SK-N-MC (cell line): ENCODE data around the gene NCOA1.

ENCODE experiments used
- DNase-seq: peaks from one replicate; pipeline ENCODE4 v3.0.0-alpha.2; 2011; ENCODE audit warnings: low read depth, low spot score
- H3K27ac ChIP-seq: fragments of 200-600 bp; sonication (generic); 2 replicates; pipeline ENCODE4 v1.5.1; 2016; ENCODE audit warnings: mixed run types
- H3K36me3 ChIP-seq: fragments of 200-600 bp; sonication (generic); 2 replicates; pipeline ENCODE4 v1.6.1; 2017; ENCODE audit warnings: antibody characterized with exemption, low read length, mixed read lengths; ENCODE audit not compliant: insufficient read depth
- H3K4me3 ChIP-seq: fragments of 200-600 bp; sonication (generic); 2 replicates; pipeline ENCODE4 v1.5.1; 2016
- H3K9ac ChIP-seq: fragments of 200-600 bp; sonication (generic); 2 replicates; pipeline ENCODE4 v1.8.0; 2017; ENCODE audit warnings: mixed run types, mixed read lengths; ENCODE audit not compliant: insufficient read length
- H3K9me3 ChIP-seq: fragments of 200-600 bp; sonication (generic); 2 replicates; pipeline ENCODE4 v1.6.1; 2017; ENCODE audit warnings: low read depth, mild to moderate bottlenecking, antibody characterized with exemption, low read length, moderate library complexity, mixed read lengths
- EZH2 ChIP-seq: fragments of 200-600 bp; sonication (generic); IDR thresholded peaks from one replicate; pipeline ENCODE4 v1.6.1; 2017; ENCODE audit warnings: antibody characterized with exemption
- FOXP2 ChIP-seq: optimal IDR thresholded peaks from 2 replicates; pipeline ENCODE3; 2011; ENCODE audit warnings: mild to moderate bottlenecking, moderate library complexity; ENCODE audit not compliant: insufficient read depth; ENCODE audit errors: extremely low read length, control extremely low read depth
- POLR2AphosphoS5 ChIP-seq: IDR thresholded peaks from 2 replicates; pipeline ENCODE4 v1.6.1; 2012; ENCODE audit warnings: mild to moderate bottlenecking, low read depth, low read length, borderline replicate concordance

The NCOA1 gene

GRCh38 chr2:24509840-24510239 lies 18.8 kb downstream of the NCOA1 start:
- TF ChIP-seq EZH2: no peak
- no peak for TF ChIP-seq FOXP2
- no peak for TF ChIP-seq POLR2AphosphoS5
- H3K9me3 ChIP-seq: no peaks in the 10 kb centered on the region
- no peaks in the 10 kb centered on the region for H3K36me3 ChIP-seq
- no peak overlapping the region for H3K27ac ChIP-seq
- no peak overlapping the region for H3K9ac ChIP-seq
- H3K4me3 ChIP-seq: no peak overlapping the region
- DNase-seq: no peak

GRCh38 chr2:24510771-24511170 lies 19.7 kb downstream of the NCOA1 start:
- Histone ChIP-seq H3K4me3 (no peak overlapping the region), H3K9ac (no peak overlapping the region), H3K36me3 (no peaks in the 10 kb centered on the region), H3K9me3 (no peaks in the 10 kb centered on the region), H3K27ac (no peak overlapping the region)
- TF ChIP-seq EZH2 (no peak), FOXP2 (no peak), POLR2AphosphoS5 (no peak)
- DNase-seq: no peak

- H3K4me3 ChIP-seq: no peak overlapping the region
- H3K9me3 ChIP-seq: no peaks in the 10 kb centered on the region
- DNase-seq: no peak
- no peak overlapping the region for H3K9ac ChIP-seq
- H3K36me3 ChIP-seq: no peaks in the 10 kb centered on the region
- no peak overlapping the region for H3K27ac ChIP-seq
- TF ChIP-seq POLR2AphosphoS5 (no peak), EZH2 (no peak), FOXP2 (no peak)
Measured at GRCh38 chr2:24511198-24511597, 20.1 kb downstream of the NCOA1 start.

GRCh38 chr2:24511894-24512293 lies 20.8 kb downstream of the NCOA1 start:
- no peaks in the 10 kb centered on the region for H3K36me3 ChIP-seq
- TF ChIP-seq FOXP2 (no peak), EZH2 (no peak), POLR2AphosphoS5 (no peak)
- H3K9me3 ChIP-seq: no peaks in the 10 kb centered on the region
- no peak for DNase-seq
- no peak overlapping the region for H3K27ac ChIP-seq
- H3K9ac ChIP-seq: no peak overlapping the region
- H3K4me3 ChIP-seq: no peak overlapping the region

- Histone ChIP-seq H3K4me3 (no peak overlapping the region), H3K9me3 (no peaks in the 10 kb centered on the region), H3K36me3 (no peaks in the 10 kb centered on the region), H3K27ac (no peak overlapping the region), H3K9ac (no peak overlapping the region)
- DNase-seq: no peak
- TF ChIP-seq FOXP2: no peak
Measured at GRCh38 chr2:24512404-24512803, 21.4 kb downstream of the NCOA1 start.

- Histone ChIP-seq H3K4me3 (no peak overlapping the region), H3K9ac (no peak overlapping the region), H3K27ac (no peak overlapping the region), H3K36me3 (no peaks in the 10 kb centered on the region), H3K9me3 (no peaks in the 10 kb centered on the region)
- no peak for DNase-seq
- TF ChIP-seq FOXP2 (no peak), EZH2 (no peak), POLR2AphosphoS5 (no peak)
Measured at GRCh38 chr2:24512831-24513230, 21.8 kb downstream of the NCOA1 start.

GRCh38 chr2:24513281-24514071 lies 22.4 kb downstream of the NCOA1 start:
- no peak overlapping the region for H3K9ac ChIP-seq
- H3K9me3 ChIP-seq: no peaks in the 10 kb centered on the region
- H3K27ac ChIP-seq: no peak overlapping the region
- TF ChIP-seq FOXP2 (no peak), POLR2AphosphoS5 (no peak), EZH2 (no peak)
- H3K36me3 ChIP-seq: no peaks in the 10 kb centered on the region
- H3K4me3 ChIP-seq: no peak overlapping the region
- DNase-seq: no peak

GRCh38 chr2:24514820-24515219 lies 23.8 kb downstream of the NCOA1 start:
- H3K36me3 ChIP-seq: no peaks in the 10 kb centered on the region
- DNase-seq: no peak
- TF ChIP-seq POLR2AphosphoS5: no peak
- no peak for TF ChIP-seq EZH2
- no peak for TF ChIP-seq FOXP2
- no peak overlapping the region for H3K9ac ChIP-seq
- H3K27ac ChIP-seq: no peak overlapping the region
- no peak overlapping the region for H3K4me3 ChIP-seq
- no peaks in the 10 kb centered on the region for H3K9me3 ChIP-seq

GRCh38 chr2:24515335-24515734 lies 24.3 kb downstream of the NCOA1 start:
- no peaks in the 10 kb centered on the region for H3K9me3 ChIP-seq
- DNase-seq: no peak
- TF ChIP-seq EZH2: no peak
- no peak for TF ChIP-seq POLR2AphosphoS5
- TF ChIP-seq FOXP2: no peak
- no peak overlapping the region for H3K9ac ChIP-seq
- no peak overlapping the region for H3K4me3 ChIP-seq
- H3K27ac ChIP-seq: no peak overlapping the region
- H3K36me3 ChIP-seq: no peaks in the 10 kb centered on the region
